Thyroid gland (tissue), 4 donors: ENCODE results near the gene PTPRG. TPM values are rescaled to one million over a fixed set of nuclear protein-coding genes. Genes with fewer than 3 reads are reported as not detected.

Experiments
- DNase-seq, 2 donors: peaks; one replicate each; pipeline ENCODE4 v3.0.0-alpha.2; 2019
- H3K27ac ChIP-seq, 3 donors: fragments of 200-600 bp; sonication (generic); 1 replicate in 2 of 3; 2 replicates in 1 of 3; pipeline ENCODE4 v1.5.1; 2016 to 2019; ENCODE audit warnings: mild to moderate bottlenecking in 1 of 3, moderate library complexity in 1 of 3
- H3K27me3 ChIP-seq: fragments of 200-600 bp; sonication (generic); one replicate; pipeline ENCODE4 v1.5.1; 2019
- H3K36me3 ChIP-seq, 2 donors: fragments of 200-600 bp; sonication (generic); one replicate each; pipeline ENCODE4 v1.5.1; 2016 to 2019
- H3K4me1 ChIP-seq, 2 donors: fragments of 200-600 bp; sonication (generic); one replicate each; pipeline ENCODE4 v1.5.1; 2017 to 2019
- H3K4me3 ChIP-seq, 3 donors: fragments of 200-600 bp; sonication (generic); replicated peaks in 1 of 3; 1 replicate in 2 of 3; 2 replicates in 1 of 3; pipeline ENCODE4 v1.5.1; 2016; ENCODE audit warnings: mild to moderate bottlenecking in 1 of 3
- H3K9me3 ChIP-seq: fragments of 200-600 bp; sonication (generic); one replicate; pipeline ENCODE4 v1.5.1; 2017
- CTCF ChIP-seq, 6 experiments: fragments of 200-600 bp in 3 of 6; fragments of 450-650 bp in 3 of 6; sonication (generic) in 3 of 6; IDR thresholded peaks; one replicate each; pipeline ENCODE4 v1.5.1; 2016 to 2019; ENCODE audit warnings: antibody characterized with exemption in 6 of 6, mild to moderate bottlenecking in 2 of 6, inconsistent platforms in 1 of 6, moderate library complexity in 1 of 6
- POLR2A ChIP-seq, 2 donors: fragments of 450-650 bp; IDR thresholded peaks; one replicate each; pipeline ENCODE4 v1.6.1; 2017; ENCODE audit warnings: antibody characterized with exemption in 2 of 2, mild to moderate bottlenecking in 2 of 2, moderate library complexity in 1 of 2
- WGBS, 2 donors: methylation state at CpG; one replicate each; pipeline ENCODE4 v1.1.5; 2017; 5-methylcytosine and 5-hydroxymethylcytosine counted together
- intact Hi-C: fragments of 100-400 bp; cut with DNase I; formaldehyde crosslinking; loops from one replicate; pipeline ENCODE4 v1.15.1; 2023
- total RNA-seq, 4 donors: library from RNA; depleted of rRNA; stranded (reverse); fragments of >200 nt; gene quantifications; one replicate each; pipeline ENCODE4 v1.2.3, GENCODE V29; 2016

Gene PTPRG
- total RNA-seq, 4 donors from 2014 or later = 81.6 to 207 (median 132) TPM

GRCh38 chr3:61769266-61769990 is 208.1 kb downstream of the PTPRG start:
- TF ChIP-seq CTCF (IDR thresholded peaks at IDR 0.05) = no peak
- TF ChIP-seq POLR2A (IDR thresholded peaks at IDR 0.05) = no peak
- 91 to 94% methylated on average over 7 of the region's 7 CpGs for WGBS, 2 donors

GRCh38 chr3:61771976-61772375 is 210.6 kb downstream of the PTPRG start:
- Histone ChIP-seq H3K36me3 (no peaks in the 10 kb centered on the region), H3K4me1 (peaks cover 0 to 6% of the 10 kb centered on the region in 2 donors), H3K9me3 (no peaks in the 10 kb centered on the region), H3K27ac (no peak overlapping the region), H3K27me3 (no peaks in the 10 kb centered on the region), H3K4me3 (no peak overlapping the region)
- WGBS, 2 donors = 59 to 82% methylated on average over 6 of the region's 6 CpGs
- DNase-seq = peak; percentile 8 to 11
- TF ChIP-seq CTCF (IDR thresholded peaks at IDR 0.05) (no peak), POLR2A (IDR thresholded peaks at IDR 0.05) (no peak)
- intact Hi-C loops = no loop called here

More at GRCh38 chr3:61769266-61769990, 208.1 kb downstream of the PTPRG start:
- Histone ChIP-seq H3K4me1 (peaks cover 0 to 3% of the 10 kb centered on the region in 2 donors), H3K27me3 (no peaks in the 10 kb centered on the region), H3K36me3 (no peaks in the 10 kb centered on the region), H3K4me3 (no peak overlapping the region), H3K27ac (no peak overlapping the region), H3K9me3 (no peaks in the 10 kb centered on the region)
- no peak for DNase-seq
- intact Hi-C loops = no loop called here

GRCh38 chr3:61772456-61772855 is 211.1 kb downstream of the PTPRG start:
- Histone ChIP-seq H3K27ac (no peak overlapping the region), H3K27me3 (no peaks in the 10 kb centered on the region), H3K4me1 (peaks cover 0 to 6% of the 10 kb centered on the region in 2 donors), H3K36me3 (no peaks in the 10 kb centered on the region), H3K9me3 (no peaks in the 10 kb centered on the region), H3K4me3 (no peak overlapping the region)
- TF ChIP-seq POLR2A (IDR thresholded peaks at IDR 0.05) = no peak
- no peak for TF ChIP-seq CTCF (IDR thresholded peaks at IDR 0.05)
- intact Hi-C loops = no loop called here
- DNase-seq = no peak
- WGBS, 2 donors = 94 to 96% methylated on average over 1 of the region's 1 CpG

- no peak overlapping the region for H3K27ac ChIP-seq
- H3K4me1 ChIP-seq = peaks cover 0 to 6% of the 10 kb centered on the region in 2 donors
- TF ChIP-seq POLR2A (IDR thresholded peaks at IDR 0.05) = no peak
- TF ChIP-seq CTCF (IDR thresholded peaks at IDR 0.05) = no peak
- H3K27me3 ChIP-seq = no peaks in the 10 kb centered on the region
- intact Hi-C loops = no loop called here
- DNase-seq = no peak
- H3K36me3 ChIP-seq = no peaks in the 10 kb centered on the region
- no peak overlapping the region for H3K4me3 ChIP-seq
- H3K9me3 ChIP-seq = no peaks in the 10 kb centered on the region
- WGBS, 2 donors = 57 to 64% methylated on average over 7 of the region's 7 CpGs
Measured at GRCh38 chr3:61774279-61774890, 213.0 kb downstream of the PTPRG start.

GRCh38 chr3:61776390-61776789 is 215.0 kb downstream of the PTPRG start:
- Histone ChIP-seq H3K4me1 (peaks cover 10 to 13% of the 10 kb centered on the region in 2 donors), H3K4me3 (no peak overlapping the region), H3K27me3 (no peaks in the 10 kb centered on the region), H3K36me3 (no peaks in the 10 kb centered on the region), H3K27ac (no peak overlapping the region), H3K9me3 (no peaks in the 10 kb centered on the region)
- intact Hi-C loops = no loop called here
- 95 to 96% methylated on average over 5 of the region's 5 CpGs for WGBS, 2 donors
- TF ChIP-seq POLR2A (IDR thresholded peaks at IDR 0.05) = no peak
- no peak for TF ChIP-seq CTCF (IDR thresholded peaks at IDR 0.05)
- DNase-seq = no peak
